Stimulated activated CD8-positive, alpha-beta memory T cell treated with anti-CD3 and anti-CD28 coated beads, Interleukin-2, amount 100 ng/mL, for 1 hour (primary cell): Measurements from ENCODE around the gene NKAPL.
A peak's percentile ranks its signal among the peaks of the same experiment; 100 is the strongest.

Source experiments
- DNase-seq, 2 donors: peaks; one replicate each; pipeline ENCODE4 v3.0.0-alpha.2; 2020; ENCODE audit warnings: low read depth in 2 of 2

The NKAPL gene

GRCh38 chr6:28245206-28245941, 13.7 kb upstream of the NKAPL start:
- no peak for DNase-seq

- no peak for DNase-seq
These were observed 10.2 kb upstream of the NKAPL start for GRCh38 chr6:28248916-28249315.

- DNase-seq, result no peak
These were observed 8.3 kb upstream of the NKAPL start for GRCh38 chr6:28250747-28251146.

GRCh38 chr6:28251661-28252008, 7.5 kb upstream of the NKAPL start:
- DNase-seq, result peak in 1 of 2 donors; percentile 0

GRCh38 chr6:28252009-28252975, 6.8 kb upstream of the NKAPL start, which contains the start of gene ZKSCAN4:
Gene ZKSCAN4 (minus strand): TSS chr6:28252269. CDS start chr6:28251980, 289 bp downstream.
- peak; percentile 50 to 59 for DNase-seq

GRCh38 chr6:28254121-28254519, 5.0 kb upstream of the NKAPL start:
- DNase-seq, result no peak

- no peak for DNase-seq
These were observed 2.1 kb upstream of the NKAPL start for GRCh38 chr6:28257042-28257441.

GRCh38 chr6:28263922-28264321, 4.8 kb downstream of the NKAPL start:
- DNase-seq, result no peak

- DNase-seq, result no peak
These were observed 5.8 kb downstream of the NKAPL start for GRCh38 chr6:28264834-28265401.

GRCh38 chr6:28266563-28266961, 7.5 kb downstream of the NKAPL start:
- no peak for DNase-seq

- DNase-seq, result peak; percentile 72 to 73
These were observed 8.0 kb downstream of the NKAPL start, which contains the start of gene ZSCAN26 for GRCh38 chr6:28266962-28267694. Gene ZSCAN26 (plus strand): TSS chr6:28267143. CDS start chr6:28271920, 4,777 bp downstream.

GRCh38 chr6:28267695-28268059, 8.6 kb downstream of the NKAPL start:
- no peak for DNase-seq

GRCh38 chr6:28269492-28269891, 10.4 kb downstream of the NKAPL start:
- DNase-seq, result no peak

- no peak for DNase-seq
These were observed 15.8 kb downstream of the NKAPL start for GRCh38 chr6:28274888-28275287.

- DNase-seq, result no peak
These were observed 18.6 kb downstream of the NKAPL start for GRCh38 chr6:28277746-28278145.

- no peak for DNase-seq
These were observed 21.6 kb downstream of the NKAPL start for GRCh38 chr6:28280595-28281287.

GRCh38 chr6:28281288-28282064, 22.4 kb downstream of the NKAPL start, which contains the start of gene PGBD1:
Gene PGBD1 (plus strand): TSS chr6:28281572. CDS start chr6:28283814, 2,242 bp downstream.
- DNase-seq, result peak; percentile 19 to 21

GRCh38 chr6:28282926-28283325, 23.8 kb downstream of the NKAPL start:
- DNase-seq, result no peak

GRCh38 chr6:28291573-28291972, 32.5 kb downstream of the NKAPL start:
- no peak for DNase-seq

GRCh38 chr6:28295326-28295725, 36.2 kb downstream of the NKAPL start:
- no peak for DNase-seq
